MM.1S (cell line): ENCODE measurements around the gene NDFIP1.
A peak's percentile ranks its signal among the peaks of the same experiment; 100 is the strongest.
"Not testable (repeated sequence)": the region's sequence is repeated elsewhere in the genome, so short reads cannot be mapped to it uniquely, and the experiment has no call there.

Experiments
- DNase-seq: peaks from one replicate; pipeline ENCODE4 v3.0.0-alpha.2; 2015
- H2AFZ ChIP-seq: fragments of 300-600 bp; sonication (generic); 2 replicates; pipeline ENCODE4 v1.6.0; 2016; ENCODE audit warnings: antibody characterized with exemption, low read length
- H3F3A ChIP-seq: fragments of 300-600 bp; sonication (generic); 2 replicates; pipeline ENCODE4 v1.6.1; 2016; ENCODE audit warnings: mild to moderate bottlenecking, antibody characterized with exemption, low read length, moderate library complexity, mixed read lengths; ENCODE audit not compliant: insufficient read depth
- H3K27ac ChIP-seq: fragments of 300-600 bp; sonication (generic); 2 replicates; pipeline ENCODE4 v1.5.1; 2016; ENCODE audit warnings: mild to moderate bottlenecking, low read length
- H3K27me3 ChIP-seq: fragments of 300-600 bp; sonication (generic); replicated peaks from 2 replicates; pipeline ENCODE4 v1.6.0; 2016; ENCODE audit warnings: low read length; ENCODE audit not compliant: insufficient read depth
- H3K36me3 ChIP-seq: fragments of 300-600 bp; sonication (generic); replicated peaks from 2 replicates; pipeline ENCODE4 v1.6.1; 2016; ENCODE audit warnings: mild to moderate bottlenecking, low read length, mixed read lengths; ENCODE audit not compliant: insufficient read depth
- H3K4me1 ChIP-seq: fragments of 300-600 bp; sonication (generic); 2 replicates; pipeline ENCODE4 v1.6.1; 2016; ENCODE audit warnings: low read length, mixed read lengths
- H3K4me2 ChIP-seq: fragments of 300-600 bp; sonication (generic); 2 replicates; pipeline ENCODE4 v1.6.0; 2016; ENCODE audit warnings: low read depth, low read length
- H3K4me3 ChIP-seq: fragments of 300-600 bp; sonication (generic); 2 replicates; pipeline ENCODE4 v1.5.1; 2016; ENCODE audit warnings: low read length, mixed read lengths
- H3K79me2 ChIP-seq: fragments of 300-600 bp; sonication (generic); 2 replicates; pipeline ENCODE4 v1.6.1; 2016; ENCODE audit warnings: mixed run types, low read length, mixed read lengths
- H3K9ac ChIP-seq: fragments of 300-600 bp; sonication (generic); 2 replicates; pipeline ENCODE4 v1.6.1; 2016; ENCODE audit warnings: low read length, mixed read lengths
- H3K9me2 ChIP-seq: fragments of 300-600 bp; sonication (generic); replicated peaks from 2 replicates; pipeline ENCODE4 v1.6.1; 2016; ENCODE audit warnings: mild to moderate bottlenecking, low read length, mixed read lengths; ENCODE audit not compliant: insufficient read depth
- H3K9me3 ChIP-seq: fragments of 300-600 bp; sonication (generic); replicated peaks from 2 replicates; pipeline ENCODE4 v1.6.1; 2016; ENCODE audit warnings: mild to moderate bottlenecking, low read length, mixed read lengths; ENCODE audit not compliant: insufficient read depth
- H4K20me1 ChIP-seq: fragments of 300-600 bp; sonication (generic); 2 replicates; pipeline ENCODE4 v1.6.1; 2016; ENCODE audit warnings: mild to moderate bottlenecking, low read length, moderate library complexity, mixed read lengths; ENCODE audit not compliant: insufficient read depth
- EZH2 ChIP-seq: fragments of 300-600 bp; sonication (generic); optimal IDR thresholded peaks from 2 replicates; pipeline ENCODE3; 2017; ENCODE audit warnings: low read depth, mild to moderate bottlenecking, antibody characterized with exemption, low read length, mixed read lengths
- EZH2phosphoT487 ChIP-seq: fragments of 300-600 bp; sonication (generic); IDR thresholded peaks from 2 replicates; pipeline ENCODE4 v1.6.1; 2018; ENCODE audit warnings: antibody characterized with exemption, low read length
- TF ChIP-seq, protein P1 (sequence below): fragments of 300-600 bp; sonication (generic); IDR thresholded peaks from 2 replicates; pipeline ENCODE4 v1.5.1; 2016; ENCODE audit warnings: antibody characterized with exemption, low read length, mixed read lengths

NDFIP1 gene

DNA sequence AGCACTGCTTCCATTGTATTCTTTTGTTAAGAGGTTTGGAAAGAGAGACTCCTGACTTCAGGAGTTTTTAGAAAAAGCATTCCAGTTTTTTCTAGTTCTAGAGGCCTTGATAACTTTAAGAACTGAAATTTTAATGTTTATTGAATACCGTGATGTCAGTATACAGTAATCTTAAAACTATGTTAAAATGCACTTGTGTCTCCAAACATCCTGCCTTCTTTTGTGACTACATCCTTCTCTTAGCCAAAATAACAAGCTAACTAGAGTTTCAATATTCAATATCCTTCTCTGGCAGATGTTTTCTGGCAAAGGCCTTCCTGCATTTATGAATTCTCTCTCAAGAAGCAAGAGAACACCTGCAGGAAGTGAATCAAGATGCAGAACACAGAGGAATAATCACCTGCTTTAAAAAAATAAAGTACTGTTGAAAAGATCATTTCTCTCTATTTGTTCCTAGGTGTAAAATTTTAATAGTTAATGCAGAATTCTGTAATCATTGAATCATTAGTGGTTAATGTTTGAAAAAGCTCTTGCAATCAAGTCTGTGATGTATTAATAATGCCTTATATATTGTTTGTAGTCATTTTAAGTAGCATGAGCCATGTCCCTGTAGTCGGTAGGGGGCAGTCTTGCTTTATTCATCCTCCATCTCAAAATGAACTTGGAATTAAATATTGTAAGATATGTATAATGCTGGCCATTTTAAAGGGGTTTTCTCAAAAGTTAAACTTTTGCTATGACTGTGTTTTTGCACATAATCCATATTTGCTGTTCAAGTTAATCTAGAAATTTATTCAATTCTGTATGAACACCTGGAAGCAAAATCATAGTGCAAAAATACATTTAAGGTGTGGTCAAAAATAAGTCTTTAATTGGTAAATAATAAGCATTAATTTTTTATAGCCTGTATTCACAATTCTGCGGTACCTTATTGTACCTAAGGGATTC lies 43.1 kb downstream of the NDFIP1 start:
- Histone ChIP-seq H3F3A (no peaks in the 10 kb centered on the region; the same call in 1 of the 2 replicates), H3K9me2 (no peaks in the 10 kb centered on the region), H3K9ac (no peak overlapping the region), H3K36me3 (no peaks in the 10 kb centered on the region), H3K27ac (no peak overlapping the region), H3K79me2 (no peaks in the 10 kb centered on the region), H4K20me1 (0 out of 2 replicates have a peak, but pooled peaks cover 2% of the 10 kb centered on the region), H3K4me2 (no peak overlapping the region), H2AFZ (no peak overlapping the region), H3K27me3 (no peaks in the 10 kb centered on the region), H3K4me3 (no peak overlapping the region), H3K4me1 (no peaks in the 10 kb centered on the region), H3K9me3 (no peaks in the 10 kb centered on the region)
- peak; percentile 40 for DNase-seq
- TF ChIP-seq, protein P1, sequence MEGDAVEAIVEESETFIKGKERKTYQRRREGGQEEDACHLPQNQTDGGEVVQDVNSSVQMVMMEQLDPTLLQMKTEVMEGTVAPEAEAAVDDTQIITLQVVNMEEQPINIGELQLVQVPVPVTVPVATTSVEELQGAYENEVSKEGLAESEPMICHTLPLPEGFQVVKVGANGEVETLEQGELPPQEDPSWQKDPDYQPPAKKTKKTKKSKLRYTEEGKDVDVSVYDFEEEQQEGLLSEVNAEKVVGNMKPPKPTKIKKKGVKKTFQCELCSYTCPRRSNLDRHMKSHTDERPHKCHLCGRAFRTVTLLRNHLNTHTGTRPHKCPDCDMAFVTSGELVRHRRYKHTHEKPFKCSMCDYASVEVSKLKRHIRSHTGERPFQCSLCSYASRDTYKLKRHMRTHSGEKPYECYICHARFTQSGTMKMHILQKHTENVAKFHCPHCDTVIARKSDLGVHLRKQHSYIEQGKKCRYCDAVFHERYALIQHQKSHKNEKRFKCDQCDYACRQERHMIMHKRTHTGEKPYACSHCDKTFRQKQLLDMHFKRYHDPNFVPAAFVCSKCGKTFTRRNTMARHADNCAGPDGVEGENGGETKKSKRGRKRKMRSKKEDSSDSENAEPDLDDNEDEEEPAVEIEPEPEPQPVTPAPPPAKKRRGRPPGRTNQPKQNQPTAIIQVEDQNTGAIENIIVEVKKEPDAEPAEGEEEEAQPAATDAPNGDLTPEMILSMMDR: peak; percentile 82
- TF ChIP-seq EZH2phosphoT487: no peak

GRCh38 chr5:142152384-142152732 lies 43.8 kb downstream of the NDFIP1 start:
- Histone ChIP-seq H3K27me3 (no peaks in the 10 kb centered on the region), H3F3A (no peaks in the 10 kb centered on the region; the same call in 1 of the 2 replicates), H3K4me1 (no peaks in the 10 kb centered on the region), H4K20me1 (0 out of 2 replicates have a peak, but pooled peaks cover 2% of the 10 kb centered on the region), H3K36me3 (no peaks in the 10 kb centered on the region), H3K4me3 (no peak overlapping the region), H3K79me2 (no peaks in the 10 kb centered on the region), H2AFZ (no peak overlapping the region), H3K4me2 (no peak overlapping the region), H3K27ac (no peak overlapping the region), H3K9me3 (no peaks in the 10 kb centered on the region), H3K9ac (no peak overlapping the region), H3K9me2 (no peaks in the 10 kb centered on the region)
- DNase-seq: no peak
- TF ChIP-seq, protein P1: no peak
- TF ChIP-seq EZH2phosphoT487 (no peak), EZH2 (no peak)

- 0 out of 2 replicates have a peak, but pooled peaks cover 2% of the 10 kb centered on the region for H4K20me1 ChIP-seq
Observed at GRCh38 chr5:142153674-142154448, 45.3 kb downstream of the NDFIP1 start.

GRCh38 chr5:142154449-142154841 lies 45.9 kb downstream of the NDFIP1 start:
- not testable (repeated sequence) for H3K9me2 ChIP-seq

More at GRCh38 chr5:142153674-142154448, 45.3 kb downstream of the NDFIP1 start:
- no peak overlapping the region for H3K27ac ChIP-seq
- H3K27me3 ChIP-seq: no peaks in the 10 kb centered on the region
- no peaks in the 10 kb centered on the region for H3K4me1 ChIP-seq
- H3K9me3 ChIP-seq: no peaks in the 10 kb centered on the region
- no peaks in the 10 kb centered on the region for H3K9me2 ChIP-seq
- no peaks in the 10 kb centered on the region for H3K79me2 ChIP-seq
- H3K36me3 ChIP-seq: no peaks in the 10 kb centered on the region
- H3K9ac ChIP-seq: no peak overlapping the region
- no peaks in the 10 kb centered on the region; the same call in 1 of the 2 replicates for H3F3A ChIP-seq
- no peak overlapping the region for H2AFZ ChIP-seq
- H3K4me3 ChIP-seq: no peak overlapping the region
- H3K4me2 ChIP-seq: no peak overlapping the region
- TF ChIP-seq EZH2phosphoT487: no peak
- TF ChIP-seq, protein P1: no peak
- DNase-seq: no peak

More at GRCh38 chr5:142154449-142154841, 45.9 kb downstream of the NDFIP1 start:
- H3F3A ChIP-seq, H3K4me2 ChIP-seq, H3K4me3 ChIP-seq, H3K36me3 ChIP-seq, H3K9me3 ChIP-seq, H3K79me2 ChIP-seq, H3K27me3 ChIP-seq, H4K20me1 ChIP-seq, H3K4me1 ChIP-seq, H3K9ac ChIP-seq, DNase-seq, H2AFZ ChIP-seq, H3K27ac ChIP-seq: not testable (repeated sequence)
